Ovary (tissue), 9 donors: ENCODE results near the gene CRY1. TPM values are rescaled to one million over a fixed set of nuclear protein-coding genes. Genes with fewer than 3 reads are reported as not detected.
"Not testable (repeated sequence)": the region's sequence is repeated elsewhere in the genome, so short reads cannot be mapped to it uniquely, and the experiment has no call there.

ENCODE experiments used
- DNase-seq, 5 donors: peaks; one replicate each; pipeline ENCODE4 v3.0.0-alpha.2; 2019 to 2020
- H3K27ac ChIP-seq, 2 donors: fragments of 200-600 bp; one replicate each; pipeline versions ENCODE4 v1.5.1 to v1.8.0; 2019 to 2022
- H3K27me3 ChIP-seq: fragments of 200-600 bp; one replicate; pipeline ENCODE4 v1.8.0; 2022
- H3K36me3 ChIP-seq: fragments of 200-600 bp; sonication (generic); one replicate; pipeline ENCODE4 v1.5.1; 2019
- H3K4me1 ChIP-seq: one replicate; pipeline ENCODE4 v1.8.1; 2013; ENCODE audit warnings: mild to moderate bottlenecking, moderate library complexity; ENCODE audit not compliant: insufficient read depth
- H3K4me3 ChIP-seq: fragments of 200-600 bp; sonication (generic); one replicate; pipeline ENCODE4 v1.5.1; 2017
- H3K9me3 ChIP-seq, 2 donors: fragments of 200-600 bp in 1 of 2; sonication (generic) in 1 of 2; one replicate each; pipeline versions ENCODE4 v1.5.1 to v1.8.1; 2013 to 2019; ENCODE audit warnings: mild to moderate bottlenecking in 1 of 2, moderate library complexity in 1 of 2
- EP300 ChIP-seq: sonication (generic); formaldehyde crosslinking; IDR thresholded peaks from one replicate; pipeline ENCODE4 v1.6.1; 2017; ENCODE audit warnings: antibody characterized with exemption
- POLR2A ChIP-seq: fragments of 450-650 bp; IDR thresholded peaks from one replicate; pipeline ENCODE4 v1.6.1; 2017; ENCODE audit warnings: antibody characterized with exemption, mild to moderate bottlenecking, moderate library complexity
- WGBS, 3 donors: extraction: QIAGEN DNeasy Blood & Tissue Kit in 1 of 3; methylation state at CpG; one replicate each; pipeline versions ENCODE4 v1.1.5 to v1.1.7; 2013 to 2017; 5-methylcytosine and 5-hydroxymethylcytosine counted together
- intact Hi-C, 4 donors: fragments of 100-400 bp; cut with DNase I; formaldehyde crosslinking; loops; one replicate each; pipeline versions ENCODE4 v1.11.0 to v1.15.1; 2022 to 2023
- polyA plus RNA-seq, 2 donors: library from polyadenylated mRNA; stranded (reverse); fragments of 200-250 nt in 1 of 2; fragments of 350-450 nt in 1 of 2; fragmentation: Illumina TruSeq in 1 of 2; extraction: RNeasy Lipid Tissue Mini Kit (QIAGEN cat#74804) in 1 of 2; gene quantifications; one replicate each; pipeline ENCODE4 v1.2.3, GENCODE V29; 2013 to 2014
- total RNA-seq, 7 donors: library from RNA; depleted of rRNA in 2 of 7; stranded (reverse); fragments of >200 nt in 2 of 7; fragmentation: NEBNext Ultra II Directional in 3 of 7; extraction: Animal tissue kit (Norgen Biotek cat#: 25700) in 3 of 7; gene quantifications; one replicate each; pipeline versions ENCODE4 v1.1.0 to v1.2.4, GENCODE V29; 2016 to 2023
- TF ChIP-seq, protein P1 (sequence below), 3 donors: fragments of 450-650 bp in 2 of 3; fragments of 200-600 bp in 1 of 3; IDR thresholded peaks; one replicate each; pipeline versions ENCODE4 v1.5.1 to v1.8.0; 2016 to 2022; ENCODE audit warnings: antibody characterized with exemption in 3 of 3, mild to moderate bottlenecking in 1 of 3
- donor health status: DM: no; HTN: no; CAD: no; lungs with moderate emphysema.
- donor health status: DM: no; HTN: no; CAD: no.
- donor health status: Bipolar disorder and iron deficiency.
- donor health status: DM: yes; HTN: yes; CAD: no.
- donor health status: DM: no; HTN: no; CAD: no.
- donor health status: DM: yes; HTN: yes; CAD: no.

Gene CRY1
- total and polyA plus RNA-seq, 9 donors = 8.3 to 49.1 (median 14.5) TPM

DNA sequence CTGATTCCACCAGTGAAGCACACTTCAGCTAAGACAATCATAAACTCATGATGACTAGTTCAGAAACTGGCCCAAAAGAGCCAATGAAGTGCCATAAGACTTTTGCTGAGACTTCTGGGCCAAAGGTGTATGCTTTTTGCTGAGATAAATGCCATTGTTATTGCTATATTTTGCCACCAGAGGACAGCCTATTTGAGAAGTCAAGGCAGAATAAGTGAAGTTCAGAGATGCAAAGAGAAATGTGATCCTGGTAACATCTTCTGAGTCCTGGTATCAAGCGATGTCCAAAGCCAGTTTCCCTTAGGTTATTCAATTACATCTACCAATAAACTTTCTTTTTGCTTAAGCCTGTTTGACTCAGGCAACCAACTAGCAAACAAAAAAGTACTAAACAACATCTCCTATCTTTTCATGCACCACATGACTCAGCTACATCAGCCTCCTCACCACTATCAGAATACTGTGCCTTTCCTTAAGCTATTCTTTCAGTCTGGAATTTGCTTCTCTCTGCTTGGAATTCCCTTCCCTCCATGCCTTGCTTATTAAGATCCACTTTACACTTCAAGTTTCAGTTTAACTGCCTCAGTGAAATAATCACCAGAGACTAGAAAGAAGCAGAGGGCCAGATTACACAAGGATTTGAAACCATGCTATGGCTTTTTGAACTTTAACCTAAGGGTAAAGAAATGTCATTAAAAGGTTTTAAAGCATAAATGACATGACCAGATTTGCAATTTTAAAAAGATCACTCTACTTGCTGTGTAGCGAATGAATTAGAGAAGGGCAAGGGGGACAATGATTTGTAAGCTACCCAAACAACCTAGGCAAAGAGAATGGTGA lies 14.0 kb downstream of the CRY1 start:
- TF ChIP-seq EP300 (no peak), POLR2A (no peak)
- TF ChIP-seq, protein P1, sequence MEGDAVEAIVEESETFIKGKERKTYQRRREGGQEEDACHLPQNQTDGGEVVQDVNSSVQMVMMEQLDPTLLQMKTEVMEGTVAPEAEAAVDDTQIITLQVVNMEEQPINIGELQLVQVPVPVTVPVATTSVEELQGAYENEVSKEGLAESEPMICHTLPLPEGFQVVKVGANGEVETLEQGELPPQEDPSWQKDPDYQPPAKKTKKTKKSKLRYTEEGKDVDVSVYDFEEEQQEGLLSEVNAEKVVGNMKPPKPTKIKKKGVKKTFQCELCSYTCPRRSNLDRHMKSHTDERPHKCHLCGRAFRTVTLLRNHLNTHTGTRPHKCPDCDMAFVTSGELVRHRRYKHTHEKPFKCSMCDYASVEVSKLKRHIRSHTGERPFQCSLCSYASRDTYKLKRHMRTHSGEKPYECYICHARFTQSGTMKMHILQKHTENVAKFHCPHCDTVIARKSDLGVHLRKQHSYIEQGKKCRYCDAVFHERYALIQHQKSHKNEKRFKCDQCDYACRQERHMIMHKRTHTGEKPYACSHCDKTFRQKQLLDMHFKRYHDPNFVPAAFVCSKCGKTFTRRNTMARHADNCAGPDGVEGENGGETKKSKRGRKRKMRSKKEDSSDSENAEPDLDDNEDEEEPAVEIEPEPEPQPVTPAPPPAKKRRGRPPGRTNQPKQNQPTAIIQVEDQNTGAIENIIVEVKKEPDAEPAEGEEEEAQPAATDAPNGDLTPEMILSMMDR (IDR thresholded peaks at IDR 0.05) = no peak
- Histone ChIP-seq H3K36me3 (no peaks in the 10 kb centered on the region), H3K9me3 (no peaks in the 10 kb centered on the region), H3K4me1 (no peaks in the 10 kb centered on the region), H3K27me3 (no peaks in the 10 kb centered on the region), H3K27ac (no peak overlapping the region), H3K4me3 (no peak overlapping the region)
- WGBS, 3 donors = 92 to 98% (median 93%) methylated on average over 2 of the region's 2 CpGs
- no peak for DNase-seq
- intact Hi-C loops = no loop called here

DNA sequence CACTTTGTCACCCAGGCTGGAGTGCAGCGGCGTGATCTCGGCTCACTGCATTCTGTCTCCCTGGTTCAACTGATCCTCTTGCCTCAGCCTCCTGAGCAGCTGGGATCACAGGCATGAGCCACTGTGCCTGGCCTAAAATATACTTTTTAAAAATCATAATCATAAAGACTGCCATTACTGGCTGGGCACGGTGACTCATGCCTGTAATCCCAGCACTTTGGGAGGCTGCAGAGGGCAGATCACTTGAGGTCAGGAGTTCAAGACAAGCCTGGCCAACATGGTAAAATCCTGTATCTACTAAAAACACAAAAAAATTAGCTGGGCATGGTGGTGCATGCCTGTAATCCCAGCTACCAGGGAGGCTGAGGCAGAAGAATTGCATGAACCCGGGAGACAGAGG lies 20.1 kb downstream of the CRY1 start:
- H3K36me3 ChIP-seq, intact Hi-C loops, H3K4me1 ChIP-seq, DNase-seq, H3K27ac ChIP-seq, H3K4me3 ChIP-seq, H3K9me3 ChIP-seq, H3K27me3 ChIP-seq: not testable (repeated sequence)
- 89 to 94% (median 91%) methylated on average over 5 of the region's 5 CpGs for WGBS, 3 donors

DNA sequence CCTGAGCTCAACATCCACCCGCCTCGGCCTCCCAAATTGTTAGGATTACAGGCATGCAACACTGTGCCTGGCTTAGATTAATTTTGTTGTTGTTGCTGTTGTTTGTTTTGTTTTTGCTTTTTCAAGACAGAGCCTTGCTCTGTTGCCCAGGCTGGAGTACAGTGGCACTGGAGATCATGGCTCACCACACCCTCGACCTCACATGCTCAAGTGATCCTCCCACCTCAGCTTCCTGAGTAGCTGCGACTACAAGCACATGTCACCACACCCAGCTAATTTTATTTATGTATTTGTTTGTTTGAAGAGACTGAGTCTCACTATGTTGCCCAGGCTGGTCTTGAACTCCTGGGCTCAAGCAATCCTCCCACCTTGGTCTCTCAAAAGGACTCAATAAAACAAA lies 26.7 kb downstream of the CRY1 start:
- TF ChIP-seq POLR2A (no peak), EP300 (no peak)
- TF ChIP-seq, protein P1 (IDR thresholded peaks at IDR 0.05) = no peak
- no peaks in the 10 kb centered on the region for H3K36me3 ChIP-seq
- H3K27ac ChIP-seq = no peak overlapping the region
- H3K9me3 ChIP-seq = no peaks in the 10 kb centered on the region
- H3K4me3 ChIP-seq = no peak overlapping the region
- 92 to 95% (median 93%) methylated on average over 4 of the region's 4 CpGs for WGBS, 3 donors
- intact Hi-C loops = no loop called here
- no peaks in the 10 kb centered on the region for H3K27me3 ChIP-seq
- no peaks in the 10 kb centered on the region for H3K4me1 ChIP-seq
- DNase-seq = no peak

DNA sequence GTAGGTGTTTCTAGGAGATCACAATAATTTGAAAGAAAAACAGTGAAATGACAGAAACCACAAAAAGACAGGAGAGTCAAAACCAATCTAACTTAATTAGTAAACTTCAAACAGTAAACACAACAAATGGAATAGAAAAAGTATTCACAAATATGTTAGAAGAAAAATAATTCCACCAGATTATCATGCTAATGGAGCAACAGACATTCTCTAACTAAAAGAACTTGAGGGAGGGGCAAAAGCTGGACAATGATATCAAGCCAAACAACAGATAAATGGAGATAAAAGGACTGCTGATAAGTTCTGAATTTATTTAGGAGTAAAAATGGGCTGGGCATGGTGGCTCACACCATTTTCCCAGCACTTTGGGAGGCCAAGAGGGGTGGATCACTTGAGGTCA lies 28.7 kb downstream of the CRY1 start:
- intact Hi-C loops = no loop called here
- Histone ChIP-seq H3K36me3 (no peaks in the 10 kb centered on the region), H3K27ac (no peak overlapping the region), H3K27me3 (no peaks in the 10 kb centered on the region), H3K4me3 (no peak overlapping the region), H3K9me3 (no peaks in the 10 kb centered on the region), H3K4me1 (no peaks in the 10 kb centered on the region)
- TF ChIP-seq EP300 (no peak), POLR2A (no peak)
- TF ChIP-seq, protein P1 (IDR thresholded peaks at IDR 0.05) = no peak
- DNase-seq = no peak

DNA sequence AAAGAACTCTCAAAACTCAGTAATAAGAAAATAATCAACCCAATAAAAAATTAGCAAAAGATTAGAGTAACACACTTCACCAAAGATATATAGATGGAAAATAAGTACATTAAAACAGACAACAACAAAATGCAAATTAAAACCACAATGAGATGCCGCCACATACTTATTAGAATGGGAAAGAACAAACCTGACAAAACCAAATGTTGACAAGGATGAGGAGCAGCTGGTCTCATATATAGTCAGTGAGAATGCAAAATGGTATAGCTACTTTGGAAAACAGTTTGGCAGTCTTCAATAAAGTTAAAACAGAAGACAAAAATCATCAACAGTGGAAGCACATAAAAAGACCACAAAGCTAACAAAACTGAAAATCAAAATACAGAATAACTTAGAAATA lies 29.1 kb downstream of the CRY1 start:
- no peaks in the 10 kb centered on the region for H3K9me3 ChIP-seq
- 96 to 100% (median 98%) methylated on average over 1 of the region's 1 CpG for WGBS, 3 donors
- H3K4me1 ChIP-seq = no peaks in the 10 kb centered on the region
- no peak for TF ChIP-seq EP300
- no peak for TF ChIP-seq POLR2A
- TF ChIP-seq, protein P1 (IDR thresholded peaks at IDR 0.05) = no peak
- no peak overlapping the region for H3K4me3 ChIP-seq
- H3K27me3 ChIP-seq = no peaks in the 10 kb centered on the region
- intact Hi-C loops = no loop called here
- no peak for DNase-seq
- H3K27ac ChIP-seq = no peak overlapping the region
- H3K36me3 ChIP-seq = no peaks in the 10 kb centered on the region
